Pancreas (tissue), 10 donors: ENCODE data around the gene SHISA5. TPM values are rescaled to one million over a fixed set of nuclear protein-coding genes. Genes with fewer than 3 reads are reported as not detected.

Source experiments
- ATAC-seq, 4 donors: fragments of 200-7000 bp; cut with Tn5 transposase; one replicate each; pipeline versions ENCODE4 v1.8.0 to v1.9.1; 2020; ENCODE audit warnings: mild to moderate bottlenecking in 4 of 4, moderate library complexity in 4 of 4
- DNase-seq, 6 donors: peaks; one replicate each; pipeline ENCODE4 v3.0.0-alpha.2; 2020
- FAIRE-seq: peaks from 2 replicates; lab custom pipeline; 2012; peaks lifted over from hg19 to GRCh38; lab: Jason Lieb, UNC
- H3K27ac ChIP-seq, 4 donors: fragments of 200-600 bp; sonication (generic); 1 replicate in 3 of 4; 2 replicates in 1 of 4; pipeline versions ENCODE4 v1.5.0 to v1.8.0; 2020
- H3K27me3 ChIP-seq, 4 donors: fragments of 200-600 bp; one replicate each; pipeline ENCODE4 v1.8.0; 2021
- H3K36me3 ChIP-seq, 3 donors: fragments of 200-600 bp; sonication (generic) in 1 of 3; one replicate each; pipeline versions ENCODE4 v1.5.0 to v1.8.0; 2020 to 2021
- H3K4me1 ChIP-seq, 3 donors: fragments of 200-600 bp; one replicate each; pipeline ENCODE4 v1.8.0; 2021
- H3K4me3 ChIP-seq, 4 donors: fragments of 200-600 bp; sonication (generic) in 2 of 4; one replicate each; pipeline versions ENCODE4 v1.5.0 to v1.8.0; 2020 to 2021
- H3K9me3 ChIP-seq, 4 donors: fragments of 200-600 bp; one replicate each; pipeline ENCODE4 v1.8.0; 2021
- WGBS, 2 donors: extraction: QIAGEN DNeasy Blood & Tissue Kit; methylation state at CpG; one replicate each; pipeline ENCODE4 v1.1.7; 2013; 5-methylcytosine and 5-hydroxymethylcytosine counted together
- intact Hi-C, 3 donors: fragments of 100-400 bp; cut with DNase I; formaldehyde crosslinking; loops; one replicate each; pipeline versions ENCODE4 v1.11.1 to v1.14.2; 2022
- polyA plus RNA-seq, 2 donors: library from polyadenylated mRNA; stranded (reverse); fragments of 200-250 nt; gene quantifications; one replicate each; pipeline ENCODE4 v1.2.3, GENCODE V29; 2013
- total RNA-seq, 6 donors: library from RNA; stranded (reverse); fragmentation: NEBNext Ultra II Directional in 4 of 6; extraction: Animal tissue kit (Norgen Biotek cat#: 25700) in 4 of 6; gene quantifications; one replicate each; pipeline versions ENCODE4 v1.2.1 to v1.2.4, GENCODE V29; 2021 to 2023
- TF ChIP-seq, protein P1 (sequence below), 4 donors: fragments of 200-600 bp; sonication (generic) in 3 of 4; IDR thresholded peaks; one replicate each; pipeline versions ENCODE4 v1.5.0 to v1.8.0; 2021; ENCODE audit warnings: antibody characterized with exemption in 4 of 4
- donor health status: healthy with polysubstance abuse.
- donor health status: DM: no; HTN: no; CAD: no; lungs with moderate emphysema.
- donor health status: DM: no; HTN: no; CAD: no.
- donor health status: control.
- donor health status: control.
- donor health status: Bipolar disorder and iron deficiency.
- donor health status: DM: yes; HTN: yes; CAD: no.
- donor health status: DM: no; HTN: no; CAD: no.
- donor health status: DM: no; HTN: no; CAD: no.
- donor health status: DM: yes; HTN: yes; CAD: no.

SHISA5 gene
- total and polyA plus RNA-seq, 8 donors = 29.9 to 81.6 (median 45.3) TPM

DNA sequence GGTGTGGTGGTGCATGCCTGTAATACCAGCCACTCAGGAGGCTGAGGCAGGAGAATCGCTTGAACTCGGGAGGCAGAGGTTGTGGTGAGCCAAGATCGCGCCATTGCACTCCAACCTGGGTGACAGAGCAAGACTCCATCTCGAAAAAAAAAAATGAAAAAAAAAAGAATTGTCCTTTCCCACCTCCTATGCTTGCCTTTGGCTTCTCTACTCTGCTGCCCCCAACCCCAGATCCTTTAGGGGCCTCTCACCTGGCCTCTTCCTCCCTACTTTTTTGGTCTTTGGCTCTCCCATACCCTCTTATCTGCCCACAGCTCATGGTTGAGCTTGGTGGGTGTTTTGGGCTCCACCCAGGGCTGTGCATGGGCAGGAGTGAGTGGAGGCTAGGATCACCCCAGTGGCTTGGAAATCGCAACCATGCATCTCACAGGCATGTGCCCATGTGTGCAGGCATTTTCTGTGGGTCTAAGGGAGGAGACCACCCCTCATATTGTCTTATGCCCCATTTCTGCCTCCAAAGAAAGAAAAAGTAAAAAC, 2.1 kb upstream of the SHISA5 start:
- TF ChIP-seq, protein P1, sequence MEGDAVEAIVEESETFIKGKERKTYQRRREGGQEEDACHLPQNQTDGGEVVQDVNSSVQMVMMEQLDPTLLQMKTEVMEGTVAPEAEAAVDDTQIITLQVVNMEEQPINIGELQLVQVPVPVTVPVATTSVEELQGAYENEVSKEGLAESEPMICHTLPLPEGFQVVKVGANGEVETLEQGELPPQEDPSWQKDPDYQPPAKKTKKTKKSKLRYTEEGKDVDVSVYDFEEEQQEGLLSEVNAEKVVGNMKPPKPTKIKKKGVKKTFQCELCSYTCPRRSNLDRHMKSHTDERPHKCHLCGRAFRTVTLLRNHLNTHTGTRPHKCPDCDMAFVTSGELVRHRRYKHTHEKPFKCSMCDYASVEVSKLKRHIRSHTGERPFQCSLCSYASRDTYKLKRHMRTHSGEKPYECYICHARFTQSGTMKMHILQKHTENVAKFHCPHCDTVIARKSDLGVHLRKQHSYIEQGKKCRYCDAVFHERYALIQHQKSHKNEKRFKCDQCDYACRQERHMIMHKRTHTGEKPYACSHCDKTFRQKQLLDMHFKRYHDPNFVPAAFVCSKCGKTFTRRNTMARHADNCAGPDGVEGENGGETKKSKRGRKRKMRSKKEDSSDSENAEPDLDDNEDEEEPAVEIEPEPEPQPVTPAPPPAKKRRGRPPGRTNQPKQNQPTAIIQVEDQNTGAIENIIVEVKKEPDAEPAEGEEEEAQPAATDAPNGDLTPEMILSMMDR (IDR thresholded peaks at IDR 0.05) = no peak
- no peaks in the 10 kb centered on the region for H3K9me3 ChIP-seq
- FAIRE-seq (no peak), DNase-seq (peak in 1 of 6 donors; percentile 4), ATAC-seq (no peak)
- no peak overlapping the region for H3K27ac ChIP-seq
- intact Hi-C loops = no loop called here
- H3K27me3 ChIP-seq = no peaks in the 10 kb centered on the region
- WGBS, 2 donors = 92 to 95% methylated on average over 5 to 6 of the region's 6 CpGs
- no peaks in the 10 kb centered on the region for H3K36me3 ChIP-seq
- no peak overlapping the region for H3K4me3 ChIP-seq
- H3K4me1 ChIP-seq = peaks cover 0 to 7% (median 0%) of the 10 kb centered on the region in 3 donors

DNA sequence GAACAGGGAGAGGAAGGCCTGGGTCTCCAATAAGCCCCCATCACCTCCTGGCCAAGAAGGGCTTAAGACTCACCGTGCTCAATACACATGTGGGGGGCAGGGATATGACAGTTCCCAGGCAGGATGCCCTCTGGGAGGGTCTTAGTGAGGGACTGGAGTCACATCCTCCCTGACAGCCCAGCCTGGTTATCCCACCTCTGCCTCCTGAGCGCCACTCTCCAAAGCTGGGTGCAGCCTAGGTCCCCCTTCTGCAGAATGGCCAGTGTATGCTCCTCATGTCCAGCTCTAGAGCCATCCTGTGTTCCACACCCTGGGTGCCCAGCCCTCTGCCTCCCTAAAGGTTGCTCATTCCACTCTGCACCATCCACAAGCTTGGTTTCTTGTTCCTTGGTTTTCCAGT, 1.2 kb upstream of the SHISA5 start:
- Histone ChIP-seq H3K4me3 (no peak overlapping the region), H3K36me3 (no peaks in the 10 kb centered on the region), H3K4me1 (peaks cover 0 to 7% (median 0%) of the 10 kb centered on the region in 3 donors), H3K27me3 (no peaks in the 10 kb centered on the region), H3K27ac (no peak overlapping the region), H3K9me3 (no peaks in the 10 kb centered on the region)
- FAIRE-seq (no peak), DNase-seq (peak in 1 of 6 donors; percentile 20), ATAC-seq (no peak)
- 81 to 83% methylated on average over 2 of the region's 2 CpGs for WGBS, 2 donors
- intact Hi-C loops = no loop called here
- TF ChIP-seq, protein P1 (IDR thresholded peaks at IDR 0.05) = no peak

DNA sequence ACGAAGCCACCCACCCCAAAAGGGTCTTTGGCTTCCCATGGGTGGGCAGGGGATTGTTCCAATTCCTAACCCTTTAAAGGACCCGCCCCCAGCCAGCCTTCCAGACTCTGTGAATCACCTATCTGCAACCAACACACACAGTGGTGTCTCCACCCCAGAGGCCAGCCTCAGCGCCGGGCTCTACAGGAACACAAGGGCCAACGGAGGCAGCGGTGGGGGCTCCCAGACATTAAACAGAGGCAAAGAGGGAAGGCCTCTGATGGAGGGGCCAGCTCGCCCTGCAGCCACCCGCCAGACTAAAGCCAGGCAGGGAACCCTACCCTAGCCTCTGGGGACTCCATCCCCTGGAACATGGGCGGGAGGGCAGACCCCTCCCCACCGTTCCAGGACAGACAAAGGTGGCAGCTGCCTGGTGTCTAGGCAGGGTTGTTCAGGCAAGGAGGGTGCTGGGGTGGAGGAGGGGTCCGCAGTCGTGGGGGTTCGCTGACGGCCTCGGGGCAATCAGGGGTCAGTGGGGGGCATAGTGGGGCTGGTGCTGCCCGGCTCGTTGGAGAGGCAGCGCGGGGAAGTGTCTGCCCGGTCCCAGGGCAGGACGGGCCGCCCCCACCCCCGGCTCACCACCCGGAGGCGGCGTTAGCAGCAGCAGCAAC, 448 bp downstream of the SHISA5 start:
- FAIRE-seq (no peak), DNase-seq (peak; percentile 15 to 71 (median 46)), ATAC-seq (peak in 3 of 4 donors; percentile 11 to 44 (median 20))
- intact Hi-C loops = no loop called here
- H3K27ac ChIP-seq = peak overlapping the region; percentile 50 to 82 (median 72)
- H3K36me3 ChIP-seq = no peaks in the 10 kb centered on the region
- no peaks in the 10 kb centered on the region for H3K9me3 ChIP-seq
- TF ChIP-seq, protein P1 (IDR thresholded peaks at IDR 0.05) = no peak
- WGBS, 2 donors = 29 to 48% methylated on average over 15 to 26 of the region's 26 CpGs
- peak overlapping the region; percentile 36 to 74 (median 50) for H3K4me3 ChIP-seq
- H3K4me1 ChIP-seq = peaks cover 0 to 7% (median 0%) of the 10 kb centered on the region in 3 donors
- no peaks in the 10 kb centered on the region for H3K27me3 ChIP-seq

DNA sequence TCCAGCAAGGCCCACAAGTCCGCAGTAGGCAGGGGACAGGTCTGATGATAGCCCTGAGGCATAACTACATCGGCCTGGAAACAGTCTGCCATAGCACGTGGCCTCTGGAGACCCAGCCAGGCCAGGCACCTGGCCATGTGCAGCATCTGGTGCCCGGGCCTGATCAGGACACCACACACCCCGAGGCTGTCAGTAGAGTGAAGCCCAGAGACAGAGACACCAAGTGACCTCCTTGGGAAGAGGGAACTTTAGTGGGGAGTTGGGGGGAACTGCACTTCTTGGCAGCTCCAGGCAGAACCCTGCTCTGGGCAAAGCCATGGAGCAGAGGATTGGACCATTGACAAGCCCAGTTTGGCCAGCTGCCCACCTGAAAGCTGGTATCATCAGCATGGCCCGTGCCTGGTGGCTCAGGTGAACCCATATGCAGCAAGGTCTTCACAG, 1.2 kb downstream of the SHISA5 start:
- intact Hi-C loops = no loop called here
- H3K4me1 ChIP-seq = peaks cover 0 to 7% (median 0%) of the 10 kb centered on the region in 3 donors
- no peaks in the 10 kb centered on the region for H3K36me3 ChIP-seq
- FAIRE-seq (no peak), ATAC-seq (peak; percentile 28 to 65 (median 61)), DNase-seq (peak; percentile 48 to 88 (median 78))
- 32 to 34% methylated on average over 6 of the region's 6 CpGs for WGBS, 2 donors
- H3K4me3 ChIP-seq = no peak overlapping the region
- H3K27me3 ChIP-seq = no peaks in the 10 kb centered on the region
- no peaks in the 10 kb centered on the region for H3K9me3 ChIP-seq
- peak overlapping the region in 3 of 4 donors; percentile 50 to 82 (median 82) for H3K27ac ChIP-seq
- TF ChIP-seq, protein P1 (IDR thresholded peaks at IDR 0.05) = no peak

DNA sequence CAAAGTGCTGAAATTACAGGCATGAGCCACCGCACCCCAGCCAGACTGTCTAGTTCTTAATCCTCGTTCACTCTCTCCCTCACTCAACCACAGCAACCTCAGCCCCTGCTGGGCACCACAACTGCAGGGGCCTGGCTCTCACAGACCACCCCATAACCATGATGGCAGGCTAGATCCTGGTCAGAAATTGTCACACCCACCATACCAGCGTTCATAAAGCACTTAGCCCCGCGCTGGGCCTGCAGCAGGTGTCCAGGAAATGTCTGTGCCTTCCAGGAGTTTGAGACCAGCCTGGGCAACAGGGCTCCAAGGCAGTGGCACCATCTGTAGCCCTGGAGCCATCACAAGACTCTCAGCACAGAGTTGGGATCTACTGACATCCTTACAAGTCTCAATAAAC, 1.9 kb downstream of the SHISA5 start:
- WGBS, 2 donors = 94 to 95% methylated on average over 5 of the region's 5 CpGs
- TF ChIP-seq, protein P1 (IDR thresholded peaks at IDR 0.05) = no peak
- intact Hi-C loops = no loop called here
- Histone ChIP-seq H3K9me3 (no peaks in the 10 kb centered on the region), H3K4me1 (peaks cover 0 to 7% (median 0%) of the 10 kb centered on the region in 3 donors), H3K27ac (peak overlapping the region in 1 of 4 donors; percentile 82), H3K36me3 (no peaks in the 10 kb centered on the region), H3K27me3 (no peaks in the 10 kb centered on the region), H3K4me3 (no peak overlapping the region)
- DNase-seq (peak in 1 of 6 donors; percentile 13), ATAC-seq (no peak), FAIRE-seq (no peak)
